ENCODE results near the gene LYSMD3.

The LYSMD3 gene

GRCh38 chr5:90477073-90477472 is 52.3 kb downstream of the LYSMD3 start:
- no peak for TF ChIP-seq CTCF (IDR thresholded peaks at IDR 0.05)
- H3K9ac ChIP-seq: no peak overlapping the region
- no peak overlapping the region for H3K4me2 ChIP-seq (ENCODE audit: low read length)
- H3K9me3 ChIP-seq (ENCODE audit: control insufficient read depth, low read length): no peaks in the 10 kb centered on the region
- no peaks in the 10 kb centered on the region for H3K27me3 ChIP-seq (ENCODE audit: control insufficient read depth, insufficient read depth, low read length)
- H3K4me3 ChIP-seq (ENCODE audit: low read depth, low read length): no peak overlapping the region
- H3K79me2 ChIP-seq: peaks cover 6% of the 10 kb centered on the region
- peak overlapping the region; percentile 8 for H3K27ac ChIP-seq
- peaks cover 7% of the 10 kb centered on the region for H3K4me1 ChIP-seq
- H3K36me3 ChIP-seq (ENCODE audit: control insufficient read depth, insufficient read depth, low read length): no peaks in the 10 kb centered on the region
- H2AFZ ChIP-seq: peak overlapping the region; percentile 22

GRCh38 chr5:90476391-90476790 is 53.0 kb downstream of the LYSMD3 start:
- Histone ChIP-seq H3K4me2 (ENCODE audit: low read length) (no peak overlapping the region), H3K79me2 (peaks cover 11% of the 10 kb centered on the region), H3K27ac (peak overlapping the region; percentile 9), H3K4me1 (peaks cover 7% of the 10 kb centered on the region), H3K9me3 (ENCODE audit: control insufficient read depth, low read length) (no peaks in the 10 kb centered on the region), H3K36me3 (ENCODE audit: control insufficient read depth, insufficient read depth, low read length) (no peaks in the 10 kb centered on the region), H3K9ac (no peak overlapping the region), H3K4me3 (ENCODE audit: low read depth, low read length) (no peak overlapping the region), H2AFZ (peak overlapping the region; percentile 47), H3K27me3 (ENCODE audit: control insufficient read depth, insufficient read depth, low read length) (no peaks in the 10 kb centered on the region)
- no peak for TF ChIP-seq CTCF (IDR thresholded peaks at IDR 0.05)

GRCh38 chr5:90475436-90475980 is 53.9 kb downstream of the LYSMD3 start:
- H3K4me1 ChIP-seq: peaks cover under 1% of the 10 kb centered on the region
- H3K4me2 ChIP-seq (ENCODE audit: low read length): no peak overlapping the region
- peaks cover 14% of the 10 kb centered on the region for H3K79me2 ChIP-seq
- H3K9ac ChIP-seq: no peak overlapping the region
- H3K9me3 ChIP-seq (ENCODE audit: control insufficient read depth, low read length): no peaks in the 10 kb centered on the region
- no peaks in the 10 kb centered on the region for H3K27me3 ChIP-seq (ENCODE audit: control insufficient read depth, insufficient read depth, low read length)
- no peak overlapping the region for H3K27ac ChIP-seq
- H3K36me3 ChIP-seq (ENCODE audit: control insufficient read depth, insufficient read depth, low read length): no peaks in the 10 kb centered on the region
- no peak overlapping the region for H2AFZ ChIP-seq
- H3K4me3 ChIP-seq (ENCODE audit: low read depth, low read length): no peak overlapping the region
- TF ChIP-seq CTCF (IDR thresholded peaks at IDR 0.05): no peak

- H3K4me3 ChIP-seq (ENCODE audit: low read depth, low read length): peak within 1 kb of the TSS; percentile 84
- H3K4me2 ChIP-seq (ENCODE audit: low read length): peak within 1 kb of the TSS; percentile 97
- peak within 1 kb of the TSS; percentile 95 for H2AFZ ChIP-seq
- peak within 1 kb of the TSS; percentile 51 for H3K9ac ChIP-seq
- H3K36me3 ChIP-seq (ENCODE audit: control insufficient read depth, insufficient read depth, low read length): no peaks in the 10 kb centered on the region
- peak within 1 kb of the TSS; percentile 92 for H3K27ac ChIP-seq
- H3K27me3 ChIP-seq (ENCODE audit: control insufficient read depth, insufficient read depth, low read length): no peaks in the 10 kb centered on the region
- H3K9me3 ChIP-seq (ENCODE audit: control insufficient read depth, low read length): no peaks in the 10 kb centered on the region
- TF ChIP-seq CTCF (IDR thresholded peaks at IDR 0.05): peak; percentile 41
- no peaks in the 10 kb centered on the region for H3K4me1 ChIP-seq
- H3K79me2 ChIP-seq: peaks cover 19% of the 10 kb centered on the region
These were observed 54.9 kb downstream of the LYSMD3 start, which contains the start of the genes MBLAC2 and POLR3G for GRCh38 chr5:90474235-90475107. Gene MBLAC2 (minus strand): TSS chr5:90474771. CDS start chr5:90474292, 479 bp downstream. Gene POLR3G (plus strand): TSS chr5:90474864. CDS start chr5:90485568, 10,704 bp downstream.
